ENCODE measurements around the gene CERK.
"Not testable (repeated sequence)": the region's sequence is repeated elsewhere in the genome, so short reads cannot be mapped to it uniquely, and the experiment has no call there.

The CERK gene

DNA sequence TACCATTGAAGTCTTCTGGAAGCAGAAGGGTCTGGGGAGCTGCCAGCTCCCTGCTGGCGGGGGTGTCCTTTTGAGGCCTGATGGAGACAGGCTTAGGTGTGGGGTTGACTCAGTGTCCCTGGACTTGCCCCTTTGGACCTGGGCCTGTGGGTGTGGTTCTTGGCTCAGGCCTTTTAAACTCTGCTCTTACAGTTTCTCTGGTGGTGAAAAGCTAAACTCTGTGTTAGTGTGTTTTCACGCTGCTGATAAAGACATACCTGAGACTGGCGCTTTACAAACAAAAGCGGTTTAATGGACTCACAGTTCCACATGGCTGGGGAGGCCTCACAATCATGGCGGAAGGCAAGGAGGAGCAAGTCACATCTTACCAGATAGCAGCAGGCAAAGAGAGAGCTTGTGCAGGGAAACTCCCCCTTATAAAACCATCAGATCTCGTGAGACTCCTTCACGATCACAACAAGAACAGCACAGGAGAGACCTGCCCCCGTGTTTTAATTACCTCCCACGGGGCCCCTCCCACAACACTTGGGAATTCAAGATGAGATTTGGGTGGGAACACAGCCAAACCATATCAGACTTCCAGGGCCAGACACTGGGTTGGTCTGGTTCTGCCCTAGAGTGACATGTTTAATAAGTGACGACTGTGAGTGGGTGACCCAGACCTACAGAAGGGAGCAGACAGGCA is 91.4 kb downstream of the CERK start:
- no peak for DNase-seq (ENCODE audit: low read depth)

DNA sequence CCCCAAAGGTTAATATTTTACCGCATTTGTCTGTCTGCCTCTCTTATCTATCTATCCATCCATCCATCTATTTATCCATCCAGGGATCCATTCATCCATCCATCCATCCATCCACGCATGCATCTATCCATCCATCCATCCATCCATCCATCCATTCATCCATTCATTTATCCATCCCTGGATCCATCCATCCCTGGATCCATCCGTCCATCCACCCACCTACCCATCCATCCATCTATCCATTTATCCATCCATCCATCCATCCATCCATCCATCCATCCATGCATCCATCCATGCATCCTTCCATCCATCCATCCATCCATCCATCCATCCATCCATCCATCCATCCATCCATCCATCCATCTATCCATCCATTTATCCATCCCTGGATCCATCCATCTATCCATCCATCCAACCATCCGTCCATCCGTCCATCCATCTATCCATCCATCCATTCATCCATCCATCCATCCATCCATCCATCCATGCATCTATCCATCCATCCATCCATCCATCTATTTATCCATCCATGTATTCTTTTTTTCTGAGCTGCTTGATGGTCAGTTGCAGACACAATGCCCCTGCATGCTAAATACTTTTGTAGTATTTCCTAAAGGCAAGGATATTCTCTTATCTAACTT is 95.1 kb downstream of the CERK start:
- DNase-seq (ENCODE audit: low read depth), result not testable (repeated sequence)

DNA sequence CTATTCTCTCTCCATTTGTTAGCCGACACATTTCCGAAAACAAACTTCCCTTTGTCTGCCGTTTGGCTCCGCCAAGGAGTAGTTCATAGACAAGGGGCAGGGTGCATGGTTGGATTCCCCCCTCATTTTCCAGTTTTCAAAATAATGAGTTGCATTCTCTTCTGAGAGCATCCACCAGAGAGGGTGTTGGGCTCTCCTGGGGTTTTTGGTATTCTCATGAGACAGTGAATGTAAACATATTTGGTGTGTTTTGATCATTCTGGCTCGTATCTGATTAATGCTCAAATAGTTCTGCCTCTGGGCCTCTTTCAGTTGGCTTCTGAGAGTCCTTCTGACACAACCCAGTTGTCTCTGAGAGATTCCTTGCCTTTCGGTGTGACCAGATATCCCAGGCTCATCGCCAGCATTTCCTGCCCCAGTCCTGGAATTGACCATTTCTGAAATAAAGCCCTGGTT is 96.2 kb downstream of the CERK start:
- no peak for DNase-seq (ENCODE audit: low read depth)

DNA sequence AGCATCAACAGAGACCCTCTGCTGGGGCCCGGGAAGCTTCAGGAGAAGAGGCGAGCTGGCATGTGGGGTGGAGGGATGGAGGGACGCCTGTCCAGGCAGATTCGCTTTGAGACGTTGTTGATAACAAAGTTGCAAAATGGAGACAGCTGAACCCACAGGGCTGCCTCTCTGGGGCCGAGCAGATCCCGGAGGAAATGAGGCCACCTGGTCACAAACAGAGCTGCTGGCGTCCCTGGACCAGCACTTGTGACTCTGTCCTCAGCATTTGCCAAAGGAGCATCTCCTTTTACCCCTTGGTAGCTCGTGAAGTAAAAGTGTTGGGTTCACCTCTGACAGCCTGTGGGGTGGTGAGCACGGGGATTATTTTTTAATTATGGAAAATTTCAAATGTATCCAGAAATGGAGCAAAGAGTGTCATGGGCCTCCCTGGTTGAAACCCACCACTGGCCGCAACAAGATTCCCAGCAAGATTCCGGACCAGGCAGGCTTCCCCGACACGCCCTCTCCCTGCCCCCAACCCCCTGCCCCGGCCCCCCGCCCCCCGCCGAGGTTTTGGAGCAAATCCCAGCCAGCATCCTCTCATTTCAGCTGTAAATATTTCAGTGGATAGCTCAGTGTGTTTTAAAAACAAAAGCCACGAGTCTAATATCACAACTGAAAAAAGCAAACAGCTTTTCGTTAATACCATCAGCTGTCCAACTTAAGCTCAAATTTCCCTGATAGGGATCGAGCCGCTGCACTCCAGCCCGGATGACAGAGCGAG is 97.6 kb downstream of the CERK start:
- DNase-seq (ENCODE audit: low read depth), result no peak

DNA sequence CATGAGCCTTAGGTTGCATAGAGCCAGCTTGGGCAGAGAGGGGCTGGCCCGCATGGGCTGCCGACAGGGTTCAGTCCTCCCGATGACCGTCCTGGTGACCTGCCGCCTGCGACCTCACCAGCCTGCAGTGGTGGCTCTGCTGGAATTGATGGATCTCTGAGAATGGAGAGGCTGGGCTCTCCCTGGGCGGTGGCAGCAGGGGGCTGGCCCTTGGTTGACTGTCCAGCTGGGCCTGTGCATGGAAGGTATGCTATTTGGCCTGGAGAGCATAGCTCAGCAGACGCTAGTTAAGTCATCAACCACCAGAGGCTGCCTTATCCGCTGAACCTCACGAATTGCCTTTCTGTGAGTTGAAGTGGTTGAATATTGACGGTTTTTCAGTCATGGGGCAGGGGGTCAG is 98.2 kb downstream of the CERK start:
- DNase-seq (ENCODE audit: low read depth), result no peak

DNA sequence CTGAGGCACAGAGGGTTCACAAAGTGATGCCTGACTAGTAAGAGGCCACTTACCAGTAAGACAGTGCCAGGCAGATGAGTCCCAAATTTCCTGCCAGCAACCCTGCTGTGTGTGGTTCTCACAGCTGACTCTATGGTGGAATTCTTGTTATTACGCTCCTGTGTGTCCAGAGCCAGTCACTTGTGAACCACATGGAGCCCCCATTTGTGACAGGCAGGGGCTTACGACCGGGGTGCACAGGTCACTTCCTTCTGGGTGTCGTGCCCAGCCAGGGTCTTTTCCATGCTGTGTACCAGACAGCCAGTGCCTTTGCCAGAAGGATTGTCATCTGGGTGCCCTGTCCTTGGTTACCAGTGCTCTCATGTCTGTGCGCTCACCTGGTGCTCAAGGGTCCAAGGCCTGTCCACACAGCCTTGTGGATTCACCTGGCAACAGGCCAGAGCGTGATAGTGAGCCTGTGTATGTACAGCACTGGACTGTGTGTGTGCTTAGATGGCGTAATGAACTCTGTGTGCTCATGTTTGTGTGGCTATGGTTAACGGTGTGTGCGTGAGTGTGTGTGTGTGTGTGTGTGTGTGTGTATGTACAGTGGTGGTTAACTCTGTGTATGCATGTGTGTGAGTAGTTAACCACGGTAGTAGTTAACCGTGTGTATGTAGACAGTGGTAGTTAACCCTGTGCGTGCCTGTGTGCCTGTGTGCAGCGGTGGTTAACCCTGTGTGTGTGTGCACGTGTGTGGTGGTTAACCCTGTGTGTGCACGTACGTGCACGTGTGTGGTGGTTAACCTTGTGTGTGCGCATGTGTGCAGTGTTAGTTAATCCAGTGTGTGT is 99.2 kb downstream of the CERK start:
- DNase-seq (ENCODE audit: low read depth), result no peak

DNA sequence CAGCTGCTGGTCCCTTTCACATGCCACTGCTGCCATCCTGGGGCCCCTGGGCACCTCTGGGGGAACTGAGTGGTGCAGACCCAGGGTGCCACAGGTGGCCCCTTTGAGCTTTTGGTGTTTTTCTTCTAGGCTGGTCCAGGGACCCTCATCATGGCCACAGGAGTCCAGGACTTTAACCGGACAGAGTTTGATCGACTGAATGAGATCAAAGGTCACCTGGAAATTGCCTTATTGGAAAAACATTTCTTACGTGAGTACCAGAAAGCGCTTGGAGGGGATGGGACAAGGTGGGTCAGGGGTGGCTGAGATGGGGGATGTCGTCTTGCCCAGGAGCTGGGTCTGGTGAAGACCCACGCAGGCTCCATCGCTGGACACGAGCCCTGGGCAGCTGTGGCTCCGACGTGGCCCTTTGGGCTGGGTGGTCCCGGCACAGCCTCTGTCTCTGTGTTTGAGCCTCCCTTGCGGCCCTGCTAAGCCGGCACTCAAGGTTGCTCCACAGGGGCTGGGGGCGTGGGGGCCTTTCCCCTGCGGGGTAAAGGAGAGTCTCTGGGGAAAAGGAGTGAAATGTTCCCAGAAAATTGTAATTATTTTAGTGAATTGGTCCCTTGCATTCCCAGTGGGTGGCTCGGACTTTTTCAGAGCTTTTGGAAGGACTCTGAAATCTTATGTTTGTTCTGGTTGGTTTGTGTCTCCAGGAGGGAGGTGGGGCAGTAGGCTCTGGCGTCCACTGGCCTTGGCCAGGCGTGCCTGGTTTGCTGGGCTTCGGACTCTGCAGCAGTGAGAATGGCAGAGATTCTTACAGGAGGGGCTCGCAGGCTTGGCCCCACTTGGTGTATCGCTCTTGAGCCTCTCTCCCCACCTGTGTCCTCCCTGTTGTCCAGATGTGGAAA is 100.1 kb downstream of the CERK start:
- DNase-seq (ENCODE audit: low read depth), result no peak

DNA sequence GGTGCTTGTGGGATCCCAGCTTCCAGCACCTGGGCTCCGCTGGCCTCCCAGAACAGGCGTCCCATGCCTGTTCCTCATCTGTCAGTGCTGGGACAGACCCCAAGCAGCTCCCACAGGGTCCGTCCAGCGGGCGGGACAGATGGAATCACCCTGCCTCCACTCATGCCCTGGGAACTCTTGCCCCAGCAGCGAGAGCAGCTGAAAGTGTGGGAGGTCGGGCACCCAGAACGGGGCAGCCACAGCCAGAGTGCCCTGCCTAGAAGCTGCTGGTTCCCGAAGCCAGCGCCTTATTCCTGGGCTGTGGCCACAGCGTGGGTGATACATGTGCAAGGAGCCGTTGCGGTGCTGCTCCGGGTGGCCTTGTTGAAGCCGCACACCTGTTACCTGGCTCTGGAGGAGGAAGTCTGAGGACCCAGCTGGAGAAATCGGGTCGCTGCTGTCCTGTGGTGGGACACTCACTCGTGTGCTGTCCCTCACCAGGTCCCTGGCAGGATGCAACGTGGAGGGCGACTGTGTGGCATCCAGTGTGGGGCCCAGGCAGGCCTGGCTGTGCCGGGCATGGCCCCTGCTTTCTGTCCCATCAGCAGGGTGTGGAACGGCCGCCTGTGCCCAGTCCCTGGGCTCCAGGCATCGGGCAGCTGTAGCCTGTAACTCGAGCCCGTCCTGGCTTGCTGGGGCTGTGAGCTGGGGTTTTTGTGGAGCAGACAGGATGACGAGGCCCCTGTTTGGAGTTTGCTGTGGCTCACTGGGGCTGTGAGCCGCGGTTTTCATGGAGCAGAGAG is 101.6 kb downstream of the CERK start:
- DNase-seq (ENCODE audit: low read depth), result no peak

DNA sequence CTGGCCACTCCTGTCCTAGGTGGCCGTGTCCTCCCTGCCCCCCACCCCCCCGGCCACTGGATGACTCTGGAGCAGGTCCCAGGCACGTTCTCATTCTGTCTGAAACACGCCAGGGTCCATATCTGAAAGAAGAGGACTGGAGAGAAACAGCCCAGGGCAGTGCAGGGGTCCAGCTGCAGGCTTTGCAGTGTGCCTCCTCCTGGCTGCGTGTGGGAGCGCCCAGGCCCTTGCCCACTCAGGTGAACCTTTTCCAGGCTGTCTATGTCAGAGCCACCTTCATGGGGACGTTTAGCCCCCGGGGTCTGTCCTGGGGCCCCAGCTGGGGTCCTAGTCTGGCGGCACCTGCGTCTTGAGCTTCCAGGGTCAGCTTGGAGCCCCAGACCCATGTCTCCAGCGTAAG is 102.3 kb downstream of the CERK start:
- DNase-seq (ENCODE audit: low read depth), result no peak

DNA sequence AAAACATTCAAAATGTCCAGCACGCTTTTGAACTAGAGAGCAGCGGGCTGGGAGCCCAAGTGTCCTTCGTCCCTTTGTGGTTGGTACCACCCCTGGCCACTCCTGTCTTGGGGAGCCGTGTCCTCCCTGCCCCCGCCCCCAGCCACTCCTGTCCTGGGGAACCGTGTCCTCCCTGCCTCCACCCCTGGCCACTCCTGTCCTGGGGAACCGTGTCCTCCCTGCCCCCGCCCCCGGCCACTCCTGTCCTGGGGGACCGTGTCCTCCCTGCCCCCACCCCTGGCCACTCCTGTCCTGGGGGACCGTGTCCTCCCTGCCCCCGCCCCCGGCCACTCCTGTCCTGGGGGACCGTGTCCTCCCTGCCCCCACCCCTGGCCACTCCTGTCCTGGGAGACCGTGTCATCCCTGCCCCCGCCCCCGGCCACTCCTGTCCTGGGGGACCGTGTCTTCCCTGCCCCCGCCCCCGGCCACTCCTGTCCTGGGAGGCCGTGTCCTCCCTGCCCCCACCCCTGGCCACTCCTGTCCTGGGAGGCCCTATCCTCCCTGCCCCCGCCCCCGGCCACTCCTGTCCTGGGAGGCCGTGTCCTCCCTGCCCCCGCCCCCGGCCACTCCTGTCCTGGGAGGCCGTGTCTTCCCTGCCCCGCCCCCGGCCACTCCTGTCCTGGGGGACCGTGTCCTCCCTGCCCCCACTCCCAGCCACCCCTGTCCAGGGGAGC is 102.9 kb downstream of the CERK start:
- not testable (repeated sequence) for DNase-seq (ENCODE audit: low read depth)
